HEK293 (cell line): ENCODE results near the gene TMEM170A.

Source experiments
- CTCF ChIP-seq: fragments of 450-650 bp; formaldehyde crosslinking; IDR thresholded peaks from 2 replicates; pipeline ENCODE4 v1.5.1; 2016; ENCODE audit warnings: missing biosample characterization, missing genetic modification characterization
- GLIS1 ChIP-seq: fragments of 450-650 bp; formaldehyde crosslinking; IDR thresholded peaks from 2 replicates; pipeline ENCODE4 v1.5.1; 2016; ENCODE audit warnings: missing biosample characterization, missing genetic modification characterization
- ZNF138 ChIP-seq: fragments of 450-650 bp; formaldehyde crosslinking; IDR thresholded peaks from 2 replicates; pipeline ENCODE4 v1.5.1; 2016; ENCODE audit warnings: missing biosample characterization, missing genetic modification characterization, borderline replicate concordance
- ZNF335 ChIP-seq: fragments of 450-650 bp; formaldehyde crosslinking; conservative IDR thresholded peaks from 2 replicates; pipeline ENCODE4 v1.5.1; 2016; ENCODE audit warnings: missing biosample characterization, missing genetic modification characterization
- ZNF639 ChIP-seq: fragments of 450-650 bp; formaldehyde crosslinking; IDR thresholded peaks from 2 replicates; pipeline ENCODE4 v1.5.1; 2016; ENCODE audit warnings: missing biosample characterization, missing genetic modification characterization
- ZNF785 ChIP-seq: fragments of 450-650 bp; formaldehyde crosslinking; IDR thresholded peaks from 2 replicates; pipeline ENCODE4 v1.5.1; 2016; ENCODE audit warnings: missing biosample characterization, missing genetic modification characterization

GRCh38 chr16:75413951-75414350 is 50.5 kb downstream of the TMEM170A start:
- TF ChIP-seq ZNF785 (tag by site-specific recombination) (no peak), ZNF138 (tag by site-specific recombination) (no peak), GLIS1 (tag by site-specific recombination) (no peak), ZNF639 (no peak), CTCF (no peak), ZNF335 (tag by site-specific recombination) (no peak)
